ENCODE results near the gene LIPK. TPM values are rescaled to one million over a fixed set of nuclear protein-coding genes. Genes with fewer than 3 reads are reported as not detected.
A peak's percentile ranks its signal among the peaks of the same experiment; 100 is the strongest.
"Not testable (repeated sequence)": the region's sequence is repeated elsewhere in the genome, so short reads cannot be mapped to it uniquely, and the experiment has no call there.

Gene LIPK, protein sequence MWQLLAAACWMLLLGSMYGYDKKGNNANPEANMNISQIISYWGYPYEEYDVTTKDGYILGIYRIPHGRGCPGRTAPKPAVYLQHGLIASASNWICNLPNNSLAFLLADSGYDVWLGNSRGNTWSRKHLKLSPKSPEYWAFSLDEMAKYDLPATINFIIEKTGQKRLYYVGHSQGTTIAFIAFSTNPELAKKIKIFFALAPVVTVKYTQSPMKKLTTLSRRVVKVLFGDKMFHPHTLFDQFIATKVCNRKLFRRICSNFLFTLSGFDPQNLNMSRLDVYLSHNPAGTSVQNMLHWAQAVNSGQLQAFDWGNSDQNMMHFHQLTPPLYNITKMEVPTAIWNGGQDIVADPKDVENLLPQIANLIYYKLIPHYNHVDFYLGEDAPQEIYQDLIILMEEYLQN
- not detected for total RNA-seq

DNA sequence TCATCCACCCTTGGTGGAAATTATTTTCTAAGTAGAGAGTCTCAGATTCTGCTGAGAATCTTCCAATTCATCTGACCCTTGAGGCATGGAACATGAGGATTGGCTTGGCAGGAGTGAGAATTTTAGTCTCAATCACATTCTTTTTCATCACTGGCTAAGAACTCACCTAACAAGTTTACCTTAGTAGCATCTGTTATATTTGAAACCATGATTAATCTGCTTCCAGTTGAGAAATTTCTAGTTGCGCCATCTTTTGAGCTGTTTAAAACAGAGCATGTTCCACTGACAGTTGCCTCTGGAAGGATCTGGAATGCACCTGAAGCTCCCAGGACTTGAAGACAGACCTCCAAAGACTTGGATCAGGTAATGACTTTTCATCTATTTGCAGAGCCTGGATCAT, at the start of gene LIPK:
LIPK (plus strand) TSS at position 292 of the 400 bp plus-strand sequence. CDS start 18,295 bp downstream, outside the sequence.
- no peak for ATAC-seq (replicated peaks in 6 of 8)
- in situ Hi-C loops (cut with MboI; ENCODE audit: low pct_unique_long_range_greater_than_20kb in 2 of 9, low sequenced_read_pairs in 9 of 9, unreplicated experiment in 9 of 9): no loop called here
- Histone ChIP-seq H3K4me3 (no peak within 1 kb of the TSS), H3K4me1 (replicated peaks in 1 of 2) (no peaks in the 10 kb centered on the region), H3K27ac (no peak within 1 kb of the TSS)
- WGBS, 10 experiments: 100% methylated on average over 1 of the region's 1 CpG; no CpG with 5 or more reads in 7 of the 10 experiments

DNA sequence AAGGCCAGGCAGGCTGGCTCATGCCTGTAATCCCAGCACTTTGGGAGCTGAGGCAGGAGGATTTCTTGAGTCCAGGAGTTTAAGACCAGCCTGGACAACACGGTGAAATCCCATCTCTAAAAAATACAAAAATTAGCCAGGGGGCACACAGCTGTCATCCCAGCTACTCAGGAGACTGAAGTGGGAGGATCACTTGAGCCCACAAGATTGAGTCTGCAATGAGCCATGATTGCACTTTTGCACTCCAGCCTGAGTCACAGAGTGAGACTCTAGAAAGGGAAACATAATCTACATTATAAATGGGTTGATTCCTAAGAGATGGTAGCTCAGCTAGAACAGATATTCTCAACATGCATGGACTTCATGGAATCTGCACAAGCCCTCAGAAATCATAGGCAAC, 48.1 kb upstream of the LIPK start:
- WGBS, 10 experiments: 0 to 92% (median 67%) methylated on average over 1 of the region's 1 CpG; no CpG with 5 or more reads in 3 of the 10 experiments
- peak in 1 of 8 experiments; percentile 64 for ATAC-seq (replicated peaks in 6 of 8)
- H3K27ac ChIP-seq: no peak overlapping the region
- H3K4me3 ChIP-seq: no peak overlapping the region
- no peaks in the 10 kb centered on the region for H3K4me1 ChIP-seq (replicated peaks in 1 of 2)
- in situ Hi-C loops (cut with MboI; ENCODE audit: low pct_unique_long_range_greater_than_20kb in 2 of 9, low sequenced_read_pairs in 9 of 9, unreplicated experiment in 9 of 9): no loop called here

DNA sequence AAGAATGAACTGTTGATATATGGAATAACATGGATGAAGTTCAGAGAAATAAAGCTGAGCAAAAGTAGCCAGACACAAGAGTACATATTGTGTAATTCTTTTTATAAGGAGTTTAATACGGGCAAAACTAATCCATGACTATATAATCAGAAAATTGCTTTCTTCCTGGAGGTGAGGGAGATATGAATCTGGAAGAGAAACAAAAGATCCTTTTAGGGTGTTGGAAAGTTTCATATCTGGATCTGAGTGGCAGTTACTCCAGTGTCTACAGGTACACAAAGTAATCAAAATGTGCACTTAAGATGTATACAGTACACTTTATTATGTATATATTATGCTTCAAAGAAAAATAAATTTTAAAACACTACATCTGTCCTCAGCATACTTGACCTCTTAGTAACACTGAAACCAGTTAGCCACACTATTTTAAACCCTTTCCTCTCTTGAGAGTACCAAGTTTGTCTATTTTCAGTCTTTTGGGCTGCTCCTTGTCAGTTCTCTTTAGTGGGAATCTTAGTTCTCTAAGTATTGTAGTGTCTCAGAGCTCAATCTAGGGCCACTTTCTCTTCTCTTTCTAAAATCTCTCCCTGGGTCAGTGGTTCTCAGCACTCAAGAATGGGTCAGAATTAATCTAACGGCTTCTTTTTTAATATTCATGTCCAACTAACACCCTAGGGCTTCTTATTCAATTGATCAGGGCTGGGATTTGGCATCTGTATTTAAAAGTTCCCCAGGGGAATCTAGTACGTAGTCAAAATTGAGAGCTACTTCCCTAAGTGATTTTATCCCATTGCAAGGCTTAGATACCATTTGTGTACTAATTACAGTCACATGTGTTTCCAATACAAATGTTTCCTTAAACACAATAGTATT, 46.1 kb upstream of the LIPK start:
- H3K27ac ChIP-seq: no peak overlapping the region
- ATAC-seq (replicated peaks in 6 of 8): no peak
- in situ Hi-C loops (cut with MboI; ENCODE audit: low pct_unique_long_range_greater_than_20kb in 2 of 9, low sequenced_read_pairs in 9 of 9, unreplicated experiment in 9 of 9): no loop called here
- H3K4me1 ChIP-seq (replicated peaks in 1 of 2): no peaks in the 10 kb centered on the region
- H3K4me3 ChIP-seq: no peak overlapping the region
- WGBS, 10 experiments: 14 to 100% (median 80%) methylated on average over 1 to 3 of the region's 3 CpGs; no CpG with 5 or more reads in 1 of the 10 experiments

DNA sequence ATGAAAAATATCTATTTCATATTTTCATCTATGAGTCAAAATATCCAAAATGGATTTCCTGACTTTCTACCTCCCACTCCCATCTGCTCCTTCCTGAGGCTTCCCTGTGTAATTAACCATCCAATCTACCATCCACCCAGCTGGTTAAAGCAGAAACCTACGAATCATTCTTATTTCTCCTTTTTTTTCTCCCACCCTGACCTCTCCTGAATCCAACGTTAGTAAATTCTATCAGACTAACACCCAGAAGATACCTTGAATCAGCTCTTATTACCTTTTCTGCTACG, 45.5 kb upstream of the LIPK start:
- in situ Hi-C loops (cut with MboI; ENCODE audit: low pct_unique_long_range_greater_than_20kb in 2 of 9, low sequenced_read_pairs in 9 of 9, unreplicated experiment in 9 of 9): no loop called here
- 10 to 90% (median 34%) methylated on average over 2 to 3 of the region's 3 CpGs; no CpG with 5 or more reads in 2 of the 10 experiments for whole genome bisulfite sequencing, 10 experiments
- H3K4me3 ChIP-seq: no peak overlapping the region
- ATAC-seq (replicated peaks in 6 of 8): no peak
- H3K27ac ChIP-seq: no peak overlapping the region
- no peaks in the 10 kb centered on the region for H3K4me1 ChIP-seq (replicated peaks in 1 of 2)

DNA sequence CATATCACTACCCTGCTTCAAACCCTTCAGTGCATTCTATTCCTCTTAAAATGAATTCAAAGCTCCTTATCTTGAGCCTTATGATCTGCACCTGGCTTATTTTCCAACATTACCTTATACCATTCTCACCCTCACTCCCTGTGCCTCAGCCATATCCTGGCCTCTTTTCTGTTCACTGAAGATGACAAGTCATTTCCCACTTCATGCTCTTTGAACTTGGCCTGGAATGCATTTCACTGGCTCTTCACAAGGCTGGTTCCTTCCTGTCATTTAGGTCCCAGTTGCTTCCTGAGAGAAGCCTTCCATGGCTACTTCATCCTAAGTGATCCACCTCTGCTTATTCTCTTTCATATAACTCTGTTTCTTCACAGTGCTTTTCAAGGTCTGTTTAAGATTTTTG, 45.0 kb upstream of the LIPK start:
- Histone ChIP-seq H3K4me1 (replicated peaks in 1 of 2) (no peaks in the 10 kb centered on the region), H3K27ac (no peak overlapping the region), H3K4me3 (no peak overlapping the region)
- ATAC-seq (replicated peaks in 6 of 8): no peak
- in situ Hi-C loops (cut with MboI; ENCODE audit: low pct_unique_long_range_greater_than_20kb in 2 of 9, low sequenced_read_pairs in 9 of 9, unreplicated experiment in 9 of 9): no loop called here

DNA sequence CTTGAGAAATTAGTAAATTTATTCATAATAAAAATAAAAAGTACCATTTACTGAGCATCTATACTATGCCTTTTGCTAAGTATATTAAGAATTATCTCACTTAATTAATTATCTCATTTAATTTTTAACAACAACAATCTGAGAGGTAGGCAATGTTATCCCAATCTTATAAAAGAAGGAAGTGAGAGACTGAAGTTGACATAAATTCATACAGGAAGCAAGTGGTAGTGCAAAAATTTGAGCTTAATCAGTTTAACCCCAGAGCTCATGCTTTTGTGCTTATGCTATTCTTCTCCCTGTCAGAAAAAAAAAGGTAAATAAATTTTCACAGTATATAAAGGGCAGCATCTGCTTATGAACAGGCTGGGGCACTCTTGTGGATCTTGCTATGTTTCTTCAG, 44.5 kb upstream of the LIPK start:
- H3K27ac ChIP-seq: no peak overlapping the region
- no peak overlapping the region for H3K4me3 ChIP-seq
- no peaks in the 10 kb centered on the region for H3K4me1 ChIP-seq (replicated peaks in 1 of 2)
- ATAC-seq (replicated peaks in 6 of 8): no peak
- in situ Hi-C loops (cut with MboI; ENCODE audit: low pct_unique_long_range_greater_than_20kb in 2 of 9, low sequenced_read_pairs in 9 of 9, unreplicated experiment in 9 of 9): no loop called here

DNA sequence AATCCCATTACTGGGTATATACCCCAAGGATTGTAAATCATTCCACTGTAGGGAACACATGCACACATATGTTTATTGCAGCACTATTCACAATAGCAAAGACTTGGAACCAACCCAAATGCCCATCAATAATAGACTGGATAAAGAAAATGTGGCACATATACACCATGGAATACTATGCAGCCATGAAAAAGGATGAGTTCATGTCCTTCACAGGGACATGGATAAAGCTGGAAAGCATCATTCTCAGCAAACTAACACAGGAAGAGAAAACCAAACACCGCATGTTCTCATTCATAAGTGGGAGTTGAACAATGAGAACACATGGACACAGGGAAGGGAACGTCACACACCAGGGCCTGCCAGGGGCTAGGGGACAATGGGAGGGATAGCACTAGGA, 42.9 kb upstream of the LIPK start:
- ATAC-seq (replicated peaks in 6 of 8); H3K27ac ChIP-seq; H3K4me1 ChIP-seq (replicated peaks in 1 of 2); in situ Hi-C loops (cut with MboI; ENCODE audit: low pct_unique_long_range_greater_than_20kb in 2 of 9, low sequenced_read_pairs in 9 of 9, unreplicated experiment in 9 of 9); H3K4me3 ChIP-seq: not testable (repeated sequence)
- WGBS, 10 experiments: 83 to 100% (median 100%) methylated on average over 1 to 2 of the region's 2 CpGs; no CpG with 5 or more reads in 6 of the 10 experiments

DNA sequence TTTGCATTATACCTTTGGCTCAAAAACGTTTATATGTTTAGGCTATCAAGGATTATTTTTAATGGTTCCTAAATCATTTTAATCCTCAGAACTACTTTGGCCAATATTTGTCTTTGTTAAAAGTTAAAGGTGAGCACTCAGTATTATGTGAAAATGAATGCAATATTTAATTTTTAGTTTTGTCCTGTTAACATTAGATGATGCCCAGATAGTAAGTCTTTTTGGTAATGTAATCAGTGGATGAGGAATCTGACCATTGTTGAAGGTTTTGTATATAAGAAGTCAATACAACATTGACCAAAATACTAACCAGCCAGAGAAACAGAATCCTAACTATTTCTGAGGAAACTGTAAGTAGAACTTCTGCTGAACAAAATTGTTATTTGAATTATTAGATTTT, 41.9 kb upstream of the LIPK start, which contains the start of gene LIPF:
LIPF (plus strand) TSS at position 301 of the 400 bp plus-strand sequence. CDS start 2,856 bp downstream, outside the sequence.
- H3K4me3 ChIP-seq: no peak within 1 kb of the TSS
- no peak within 1 kb of the TSS for H3K27ac ChIP-seq
- H3K4me1 ChIP-seq (replicated peaks in 1 of 2): no peaks in the 10 kb centered on the region
- in situ Hi-C loops (cut with MboI; ENCODE audit: low pct_unique_long_range_greater_than_20kb in 2 of 9, low sequenced_read_pairs in 9 of 9, unreplicated experiment in 9 of 9): no loop called here
- 0 to 50% (median 17%) methylated on average over 1 of the region's 1 CpG; no CpG with 5 or more reads in 1 of the 10 experiments for WGBS, 10 experiments
- ATAC-seq (replicated peaks in 6 of 8): no peak

DNA sequence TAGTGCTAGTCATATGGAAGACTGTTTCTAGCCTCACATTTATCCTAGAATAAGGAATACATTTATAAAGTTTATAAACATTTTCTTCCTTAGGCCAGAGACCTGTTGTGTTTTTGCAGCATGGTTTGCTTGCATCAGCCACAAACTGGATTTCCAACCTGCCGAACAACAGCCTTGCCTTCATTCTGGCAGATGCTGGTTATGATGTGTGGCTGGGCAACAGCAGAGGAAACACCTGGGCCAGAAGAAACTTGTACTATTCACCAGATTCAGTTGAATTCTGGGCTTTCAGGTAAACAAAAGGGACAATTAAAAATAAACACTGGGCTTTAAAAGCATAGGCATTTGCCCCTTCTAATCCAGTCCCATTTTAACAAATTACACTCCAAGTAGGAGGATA, 37.6 kb upstream of the LIPK start:
- no peaks in the 10 kb centered on the region for H3K4me1 ChIP-seq (replicated peaks in 1 of 2)
- H3K4me3 ChIP-seq: no peak overlapping the region
- in situ Hi-C loops (cut with MboI; ENCODE audit: low pct_unique_long_range_greater_than_20kb in 2 of 9, low sequenced_read_pairs in 9 of 9, unreplicated experiment in 9 of 9): no loop called here
- 86 to 100% (median 100%) methylated on average over 1 of the region's 1 CpG; no CpG with 5 or more reads in 4 of the 10 experiments for WGBS, 10 experiments
- H3K27ac ChIP-seq: no peak overlapping the region
- no peak for ATAC-seq (replicated peaks in 6 of 8)

DNA sequence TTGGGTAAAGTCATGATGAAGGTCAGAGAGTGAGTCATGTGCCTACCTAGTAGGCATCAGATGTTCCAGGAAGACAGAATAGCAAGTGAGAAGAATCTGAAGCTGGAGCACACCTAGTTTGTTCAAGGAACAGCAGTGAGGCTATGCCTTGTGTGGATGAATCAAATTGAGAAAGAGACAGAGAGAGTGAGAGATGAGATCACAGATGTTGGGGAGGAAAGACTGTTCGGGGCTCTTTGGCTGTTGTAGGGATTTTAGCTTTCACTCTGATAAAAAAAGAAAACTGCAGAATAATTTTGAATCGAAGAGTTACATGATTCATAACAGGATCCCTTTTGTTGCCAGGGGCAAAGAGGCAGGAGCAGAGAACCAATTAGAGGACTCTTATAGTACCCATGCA, 35.6 kb upstream of the LIPK start:
- Histone ChIP-seq H3K4me3 (no peak overlapping the region), H3K4me1 (replicated peaks in 1 of 2) (no peaks in the 10 kb centered on the region), H3K27ac (no peak overlapping the region)
- in situ Hi-C loops (cut with MboI; ENCODE audit: low pct_unique_long_range_greater_than_20kb in 2 of 9, low sequenced_read_pairs in 9 of 9, unreplicated experiment in 9 of 9): no loop called here
- WGBS, 10 experiments: 40 to 100% (median 56%) methylated on average over 1 to 2 of the region's 2 CpGs; no CpG with 5 or more reads in 3 of the 10 experiments
- no peak for ATAC-seq (replicated peaks in 6 of 8)

DNA sequence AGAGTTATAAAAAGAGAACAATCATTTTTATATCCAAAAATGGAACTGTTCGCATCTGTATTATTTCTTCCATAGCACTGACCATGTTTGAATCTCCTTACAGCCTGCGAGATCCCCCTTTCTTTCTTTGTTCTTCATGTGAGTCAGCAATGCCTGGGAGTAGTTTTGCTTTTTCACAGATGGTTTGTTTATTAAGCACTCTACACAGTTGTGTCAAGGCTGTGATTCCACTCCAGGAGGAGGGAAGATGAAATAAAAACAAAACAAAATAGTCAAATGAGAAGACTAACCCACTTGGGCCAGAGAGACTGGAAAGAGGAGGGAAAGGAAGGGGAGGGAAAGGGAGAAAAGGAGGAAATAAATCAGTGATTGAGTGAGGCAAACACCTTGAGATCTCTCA, 34.0 kb upstream of the LIPK start:
- in situ Hi-C loops (cut with MboI; ENCODE audit: low pct_unique_long_range_greater_than_20kb in 2 of 9, low sequenced_read_pairs in 9 of 9, unreplicated experiment in 9 of 9): no loop called here
- ATAC-seq (replicated peaks in 6 of 8): no peak
- Histone ChIP-seq H3K4me1 (replicated peaks in 1 of 2) (no peaks in the 10 kb centered on the region), H3K27ac (no peak overlapping the region), H3K4me3 (no peak overlapping the region)
- 29 to 100% (median 78%) methylated on average over 1 to 2 of the region's 2 CpGs; no CpG with 5 or more reads in 1 of the 10 experiments for WGBS, 10 experiments

DNA sequence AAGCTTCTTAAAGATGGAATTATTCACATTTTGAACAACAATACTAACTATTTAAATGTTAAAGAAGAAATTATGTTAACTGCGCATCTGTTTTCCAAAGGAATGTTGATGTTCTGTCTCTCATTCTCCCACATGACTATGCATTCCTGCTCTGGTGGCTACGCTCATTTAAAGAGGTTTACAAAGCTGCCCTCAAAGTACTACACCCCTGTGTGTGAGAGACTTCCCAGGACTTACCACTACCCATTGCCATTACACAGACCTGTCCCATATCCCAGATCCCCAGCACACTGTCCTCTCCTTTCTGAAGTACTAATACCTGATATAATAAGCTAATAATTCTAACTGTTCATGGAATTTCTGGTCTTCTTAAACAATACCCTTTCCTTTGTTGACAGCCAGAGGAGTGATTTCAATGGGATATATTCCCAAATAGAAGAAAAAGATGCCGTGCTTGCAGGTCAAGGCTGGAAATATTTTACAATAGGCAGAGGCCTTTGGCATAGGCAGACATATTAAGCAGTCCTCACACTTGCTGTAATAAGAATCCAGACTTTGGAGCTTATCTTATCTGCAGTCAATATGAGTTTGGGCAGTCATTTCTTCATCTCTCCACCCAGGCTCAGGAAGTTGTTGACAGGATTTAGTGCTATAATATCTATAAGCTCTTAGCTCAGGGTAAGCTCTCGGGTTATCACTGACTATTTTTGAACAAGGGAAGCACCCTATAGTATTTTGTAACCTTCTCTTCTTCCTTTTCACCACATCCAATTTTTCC, 29.6 kb upstream of the LIPK start:
- in situ Hi-C loops (cut with MboI; ENCODE audit: low pct_unique_long_range_greater_than_20kb in 2 of 9, low sequenced_read_pairs in 9 of 9, unreplicated experiment in 9 of 9): loop anchor here in 1 of 9 experiments (25.0 kb wide), 1 partner anchor 136 kb away; the partner anchor contains the start of gene LIPM
- H3K27ac ChIP-seq: no peak overlapping the region
- peak in 2 of 8 experiments; percentile 37 to 41 for ATAC-seq (replicated peaks in 6 of 8)
- WGBS, 10 experiments: 49 to 100% (median 70%) methylated on average over 1 to 4 of the region's 4 CpGs; no CpG with 5 or more reads in 1 of the 10 experiments
- no peaks in the 10 kb centered on the region for H3K4me1 ChIP-seq (replicated peaks in 1 of 2)
- no peak overlapping the region for H3K4me3 ChIP-seq

DNA sequence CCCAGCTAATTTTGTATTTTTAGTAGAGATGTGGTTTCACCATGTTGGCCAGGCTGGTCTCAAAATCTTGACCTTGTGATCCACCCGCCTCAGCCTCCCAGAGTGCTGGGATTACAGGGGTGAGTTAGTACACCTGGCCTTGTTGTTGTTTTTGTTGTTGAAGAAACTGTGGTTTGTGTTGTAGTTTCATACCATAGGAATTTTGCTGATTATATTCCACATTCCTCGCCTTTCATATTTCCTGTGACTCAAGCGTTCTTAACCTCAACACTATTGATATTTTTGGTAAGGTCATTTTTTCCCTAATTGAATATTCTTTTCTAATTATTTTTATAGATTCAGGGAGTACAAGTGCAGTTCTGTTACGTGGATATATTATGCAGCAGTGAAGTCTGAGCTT, 25.1 kb upstream of the LIPK start:
- WGBS, 10 experiments: 52 to 100% (median 94%) methylated on average over 1 to 4 of the region's 4 CpGs; no CpG with 5 or more reads in 1 of the 10 experiments
- in situ Hi-C loops (cut with MboI; ENCODE audit: low pct_unique_long_range_greater_than_20kb in 2 of 9, low sequenced_read_pairs in 9 of 9, unreplicated experiment in 9 of 9): loop anchor here in 1 of 9 experiments (10.0 to 25.0 kb wide), 2 partner anchors 96 to 131 kb away; partner anchors contain the start of genes LIPJ, LIPM and RNLS

More for the DNA sequence above, 25.1 kb upstream of the LIPK start:
- Histone ChIP-seq H3K4me1 (replicated peaks in 1 of 2) (no peaks in the 10 kb centered on the region), H3K4me3 (no peak overlapping the region), H3K27ac (no peak overlapping the region)
- ATAC-seq (replicated peaks in 6 of 8): no peak
